HG03378 (cell line): ENCODE measurements around the gene SLC36A4.
"Not testable (repeated sequence)": the region's sequence is repeated elsewhere in the genome, so short reads cannot be mapped to it uniquely, and the experiment has no call there.

ENCODE experiments used
- ATAC-seq: cut with Tn5 transposase; IDR thresholded peaks from one replicate; pipeline ENCODE4 v1.9.1; 2021; ENCODE audit warnings: mild to moderate bottlenecking, moderate library complexity; ENCODE audit not compliant: unreplicated experiment

Gene SLC36A4

GRCh38 chr11:93197380-93198214, at the start of gene SLC36A4:
TSS of gene SLC36A4 (minus strand) at chr11:93197991. CDS start at chr11:93197832, 159 bp downstream.
- peak; percentile 84 for ATAC-seq

DNA sequence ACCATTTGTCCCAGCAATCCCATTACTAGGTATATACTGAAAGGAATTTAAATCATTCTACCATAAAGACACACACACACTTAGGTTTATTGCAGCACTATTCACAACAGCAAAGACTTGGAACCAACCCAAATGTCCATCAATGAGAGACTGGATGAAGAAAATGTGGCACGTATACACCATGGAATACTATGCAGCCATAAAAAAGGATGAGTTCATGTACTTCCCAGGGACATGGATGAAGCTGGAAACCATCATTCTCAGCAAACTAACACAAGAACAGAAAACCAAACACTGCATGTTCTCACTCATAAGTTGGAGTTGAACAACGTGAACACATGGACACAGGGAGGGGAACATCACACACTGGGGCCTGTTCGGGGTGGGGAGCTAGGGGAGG, 49.0 kb upstream of the SLC36A4 start:
- ATAC-seq: not testable (repeated sequence)

- ATAC-seq: no peak
Measured at GRCh38 chr11:93244018-93244417, 46.2 kb upstream of the SLC36A4 start.

DNA sequence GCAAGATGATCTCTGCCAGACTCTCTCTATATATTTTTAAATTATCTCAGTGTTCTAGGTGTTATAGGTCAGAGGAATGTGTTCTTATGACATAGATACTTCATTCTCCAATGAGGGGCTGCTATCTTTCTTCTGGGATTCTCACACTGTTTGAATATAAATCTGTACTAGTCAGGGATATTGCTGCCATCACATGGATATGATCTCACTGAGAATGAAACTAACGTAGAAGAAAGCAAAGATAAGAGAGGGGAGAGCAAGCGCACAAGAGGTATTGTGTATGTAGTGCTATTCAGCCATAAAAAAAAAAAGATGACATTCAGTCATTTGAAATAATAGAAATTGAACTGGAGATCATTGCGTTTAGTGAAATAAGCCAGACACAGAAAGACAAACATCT, 42.2 kb upstream of the SLC36A4 start:
- no peak for ATAC-seq

DNA sequence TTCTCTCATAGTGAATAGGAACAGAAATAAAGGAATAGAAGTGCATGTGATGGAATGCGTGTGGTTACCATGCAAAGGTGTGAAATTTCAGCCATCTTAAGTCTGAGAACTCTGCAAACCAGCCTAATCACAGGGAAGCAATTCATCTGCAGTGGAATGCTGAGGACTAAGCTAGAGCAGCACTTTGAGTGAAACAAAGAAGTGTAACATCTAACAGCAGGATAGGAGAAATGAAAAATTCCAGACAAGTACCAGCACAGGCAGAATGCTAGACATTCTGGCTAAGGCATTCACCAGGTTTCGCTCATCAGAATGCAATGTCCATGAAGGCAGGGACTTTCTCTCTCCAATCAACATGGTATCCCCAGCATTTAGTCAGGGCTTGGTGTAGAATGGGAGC, 41.2 kb upstream of the SLC36A4 start:
- no peak for ATAC-seq

DNA sequence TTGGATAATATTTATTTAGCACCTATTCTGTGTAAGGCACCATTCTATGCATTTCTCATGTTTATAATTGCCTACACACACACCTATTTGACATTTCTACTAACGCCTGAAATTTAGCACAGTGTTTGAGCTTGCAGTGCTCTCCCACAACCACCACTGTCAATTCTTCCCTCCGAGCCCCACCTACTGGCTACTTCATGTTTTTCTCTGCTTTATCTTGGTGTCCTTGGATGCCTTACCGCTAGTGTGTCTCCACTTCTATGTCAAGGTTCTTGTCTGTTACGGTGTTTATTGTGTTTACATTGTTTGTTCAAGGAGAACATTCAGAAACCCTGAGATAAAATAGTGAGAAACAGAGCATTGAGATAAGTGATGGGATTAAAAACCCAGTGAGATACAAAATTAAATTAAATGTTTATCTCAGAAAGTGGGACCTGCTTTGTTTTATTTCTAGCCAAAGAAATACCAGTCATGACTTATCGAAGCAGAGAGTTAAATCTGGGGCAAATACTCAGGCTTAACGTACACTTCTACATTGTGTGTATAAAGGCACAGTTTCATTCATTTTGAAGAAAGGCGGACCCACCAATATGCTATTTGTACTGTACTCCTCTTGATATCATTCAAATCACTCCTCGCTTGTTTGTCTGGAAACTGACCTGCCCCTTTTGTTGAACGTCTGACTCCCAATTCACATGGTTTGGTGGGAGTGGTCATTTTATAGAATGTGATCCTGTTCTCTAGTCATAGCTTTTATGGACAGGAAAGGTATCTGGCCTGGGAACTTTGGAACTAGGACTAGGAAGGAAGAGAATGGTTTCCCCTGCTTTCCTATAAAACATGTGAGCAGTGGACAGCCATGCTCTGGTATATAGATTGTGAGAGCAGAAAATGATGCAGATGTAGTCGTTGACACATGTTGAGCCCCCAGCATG, 39.2 kb upstream of the SLC36A4 start:
- peak; percentile 60 for ATAC-seq

DNA sequence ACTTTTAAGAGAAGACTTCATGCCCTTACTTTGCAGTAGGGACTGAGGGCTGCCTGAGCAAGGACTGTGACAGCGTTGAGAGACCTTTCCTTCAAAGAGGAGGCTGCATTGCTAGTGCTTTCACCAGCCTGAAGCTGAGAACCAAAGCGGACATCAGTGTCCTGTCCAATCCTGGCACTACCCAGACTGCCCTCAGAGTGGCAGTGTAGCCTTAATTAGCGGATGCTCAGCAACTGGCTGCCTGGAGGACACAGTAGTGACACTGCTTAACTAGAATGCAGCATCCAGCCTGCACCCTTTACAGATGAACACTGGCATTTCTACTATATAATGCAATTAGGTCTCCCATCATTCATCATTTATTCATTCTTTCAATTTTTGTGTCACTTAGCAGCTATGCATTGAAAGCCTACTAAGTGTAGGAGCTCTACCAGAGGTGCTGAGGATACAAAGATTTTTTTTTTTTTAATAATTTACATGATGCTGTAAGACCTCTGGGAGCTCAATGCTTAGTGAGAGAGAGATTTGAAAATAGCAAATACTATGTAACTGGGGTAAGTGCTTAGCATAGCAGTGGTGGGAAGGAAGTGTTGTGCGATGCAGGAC, 36.9 kb upstream of the SLC36A4 start:
- ATAC-seq: peak; percentile 99

DNA sequence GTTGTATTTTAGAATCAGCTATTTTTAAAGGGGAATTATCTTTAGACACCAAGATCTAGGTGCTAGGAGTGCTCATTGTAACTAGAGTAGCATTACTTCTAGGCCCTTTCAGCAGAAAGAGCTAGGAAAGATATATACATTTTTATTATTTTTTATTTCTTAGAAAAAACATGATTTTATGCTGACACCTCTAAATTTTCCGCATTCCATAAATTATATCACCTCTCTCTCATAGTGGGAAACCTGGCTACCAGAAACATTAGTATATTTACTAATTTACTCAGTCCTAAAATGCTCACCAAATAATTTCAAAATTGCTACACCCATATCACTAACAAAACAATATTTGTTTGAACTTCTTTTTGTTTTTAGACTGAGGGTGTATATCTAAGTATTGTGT, 32.1 kb upstream of the SLC36A4 start:
- ATAC-seq: no peak

GRCh38 chr11:93225662-93226061, 27.9 kb upstream of the SLC36A4 start:
- no peak for ATAC-seq

DNA sequence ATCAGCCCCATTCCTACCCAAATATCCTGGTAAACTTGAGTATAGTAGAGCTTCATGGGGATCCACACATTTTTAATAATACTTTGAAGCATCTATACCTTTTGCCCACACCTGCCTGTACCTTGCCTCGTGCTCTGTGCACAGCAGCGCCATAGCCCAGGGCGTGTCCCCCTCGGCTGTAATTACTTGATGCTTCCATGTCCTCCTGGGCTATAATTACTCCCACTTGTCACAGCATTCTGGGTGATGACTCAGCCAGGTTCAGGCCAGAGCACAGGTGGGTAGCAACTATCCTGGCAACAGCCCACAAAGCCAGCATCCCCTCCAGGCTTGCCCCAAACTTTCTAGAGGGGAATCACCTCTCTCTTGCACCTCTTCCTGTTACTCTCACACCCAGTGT, 23.7 kb upstream of the SLC36A4 start:
- no peak for ATAC-seq

DNA sequence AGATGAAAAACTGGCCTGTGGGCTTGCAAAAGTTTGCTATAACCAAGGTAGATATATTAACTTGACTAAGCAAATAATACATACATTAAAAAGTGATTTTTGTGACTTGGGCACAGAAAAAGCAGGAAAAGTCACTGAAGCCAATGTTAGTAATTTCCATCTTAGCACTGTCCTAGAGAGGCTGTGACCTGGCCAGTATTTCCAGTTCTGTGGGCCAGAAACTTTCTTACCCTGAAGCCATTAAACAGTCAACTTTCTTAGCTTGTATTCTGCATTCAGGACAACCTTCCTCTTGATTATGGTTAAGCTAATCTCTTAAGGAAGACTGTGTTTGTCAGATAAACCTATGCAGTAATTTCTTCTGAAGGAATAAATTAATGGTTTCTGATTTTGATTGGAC, 22.3 kb upstream of the SLC36A4 start:
- no peak for ATAC-seq

DNA sequence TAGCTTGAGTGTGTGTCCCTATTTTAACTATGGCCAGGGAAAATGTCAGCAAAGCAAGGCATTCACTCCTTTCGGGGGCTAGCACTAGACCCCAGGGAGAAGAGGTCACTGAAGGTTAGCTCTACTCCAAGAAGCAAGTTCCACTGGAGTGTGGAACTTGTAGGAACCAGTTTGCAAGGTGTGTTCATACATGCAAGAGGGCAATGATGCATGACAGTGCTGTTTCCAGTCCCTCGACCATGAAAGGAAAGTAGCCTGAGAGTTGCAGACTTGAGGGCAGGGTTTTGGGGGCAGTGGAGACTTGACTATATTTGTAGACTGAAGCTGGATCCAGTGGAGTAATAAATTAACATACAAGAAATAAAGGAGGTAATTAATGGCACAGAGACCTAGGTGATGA, 21.6 kb upstream of the SLC36A4 start:
- no peak for ATAC-seq

DNA sequence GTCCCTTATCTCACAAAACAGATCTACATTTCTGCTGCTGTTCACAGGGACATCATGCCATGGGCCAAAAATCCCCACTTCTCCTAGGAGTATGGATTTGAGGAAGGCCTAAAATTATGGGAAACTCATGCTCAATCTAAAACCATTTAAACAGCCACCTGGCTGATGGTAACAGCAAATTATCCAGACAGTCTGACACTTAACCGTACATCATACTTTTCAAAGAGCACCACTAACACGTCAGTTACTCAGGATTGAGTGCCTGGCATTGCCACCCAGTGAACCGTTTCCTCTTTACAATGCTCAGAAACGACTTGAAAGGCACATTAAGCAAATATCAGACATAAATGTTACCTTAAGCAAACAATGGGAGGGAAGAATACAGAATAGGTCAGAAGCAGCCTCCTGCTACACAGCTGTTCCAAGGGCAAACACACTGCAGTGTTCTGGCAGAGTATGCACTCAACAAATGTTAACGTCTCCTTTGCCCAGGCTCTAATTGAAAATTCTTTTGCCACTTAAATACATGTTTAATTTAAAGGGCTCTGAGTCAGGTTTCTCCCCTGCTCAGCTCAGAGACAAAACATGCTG, 18.8 kb upstream of the SLC36A4 start:
- no peak for ATAC-seq

GRCh38 chr11:93213622-93214021, 15.8 kb upstream of the SLC36A4 start:
- no peak for ATAC-seq

DNA sequence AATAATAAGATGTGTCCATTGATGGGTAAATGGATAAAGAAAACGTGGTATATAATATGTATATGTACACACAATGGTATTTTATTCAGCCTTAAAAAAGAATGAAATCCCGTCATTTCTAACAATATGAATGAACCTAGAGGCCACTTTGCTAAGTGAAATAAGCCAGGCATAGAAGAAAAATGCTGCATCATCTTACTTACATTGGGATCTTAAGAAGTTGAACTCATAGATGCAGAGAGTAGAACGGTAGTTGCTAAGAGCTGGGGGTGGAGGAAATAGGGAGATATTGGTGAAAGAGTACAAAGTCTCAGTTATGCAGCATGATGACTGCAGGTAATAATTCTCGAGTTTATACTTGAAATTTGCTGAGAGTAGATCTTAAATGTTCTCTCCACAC, 14.3 kb upstream of the SLC36A4 start:
- ATAC-seq: no peak

DNA sequence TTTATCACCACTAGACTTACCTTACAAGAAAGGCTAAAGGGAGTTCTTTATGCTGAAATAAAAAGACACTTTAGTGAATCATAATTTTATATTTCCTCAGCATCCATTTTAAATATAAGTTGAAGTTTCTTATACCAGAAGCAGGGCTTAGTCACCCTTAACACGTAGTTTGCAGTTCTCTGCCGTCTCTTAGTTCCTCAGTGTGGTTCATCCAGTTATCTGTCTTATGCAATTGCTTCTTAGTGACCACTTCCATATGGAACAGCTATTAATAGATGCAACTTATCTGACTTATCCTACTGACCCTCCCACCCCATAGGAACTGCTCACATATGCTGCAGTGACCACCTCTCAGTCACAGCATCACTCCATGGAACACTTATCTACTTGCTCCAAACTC, 11.7 kb upstream of the SLC36A4 start:
- ATAC-seq: no peak

GRCh38 chr11:93208663-93209270, 11.0 kb upstream of the SLC36A4 start:
- ATAC-seq: no peak

GRCh38 chr11:93199616-93200015, 1.8 kb upstream of the SLC36A4 start:
- no peak for ATAC-seq

DNA sequence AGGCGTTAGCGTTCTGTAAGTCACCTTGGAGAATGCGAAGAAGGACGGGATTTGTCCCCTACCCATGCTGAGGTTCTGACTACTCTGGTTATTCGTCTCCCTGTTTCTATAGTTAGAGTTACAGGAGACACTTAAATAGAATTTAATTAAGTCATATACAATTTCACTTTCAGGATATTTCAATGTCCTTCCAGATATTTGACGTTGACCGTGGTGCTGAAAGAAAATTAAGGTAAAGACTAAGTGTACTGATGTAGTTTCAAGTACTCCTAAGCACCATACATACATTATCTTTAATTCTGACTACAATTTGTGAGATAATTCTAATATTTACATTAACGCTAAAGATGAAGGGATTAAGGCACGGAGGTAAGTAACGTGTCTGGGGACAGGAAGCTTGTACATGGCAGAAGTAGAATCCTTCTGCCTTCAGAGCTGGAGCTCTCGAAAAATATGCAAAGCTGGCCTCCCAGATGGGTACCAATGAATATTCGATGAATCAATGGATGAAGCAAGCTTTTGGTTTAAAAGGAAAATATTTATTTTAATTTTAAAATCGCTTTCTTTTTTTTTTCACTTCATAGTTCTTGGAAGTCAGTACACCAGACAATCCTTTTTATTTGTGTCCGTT, 539 bp upstream of the SLC36A4 start:
- ATAC-seq: no peak

GRCh38 chr11:93196816-93197379, 893 bp downstream of the SLC36A4 start:
- peak; percentile 34 for ATAC-seq
